CD8-positive, alpha-beta memory T cell (primary cell): ENCODE measurements around the gene ICOSLG. TPM values are rescaled to one million over a fixed set of nuclear protein-coding genes. Genes with fewer than 3 reads are reported as not detected.
A peak's percentile ranks its signal among the peaks of the same experiment; 100 is the strongest.
"Not testable (repeated sequence)": the region's sequence is repeated elsewhere in the genome, so short reads cannot be mapped to it uniquely, and the experiment has no call there.

Experiments
- CTCF ChIA-PET: fragments of 350-600 bp; sonication (Branson Sonifier 250); formaldehyde crosslinking; loops from one replicate; lab custom pipeline; 2021; ENCODE audit warnings: antibody characterized with exemption; lab: Charles Lee
- POLR2A ChIA-PET: fragments of 350-600 bp; sonication (Branson Sonifier 250); formaldehyde crosslinking; loops from one replicate; lab custom pipeline; 2021; ENCODE audit warnings: antibody characterized with exemption; lab: Charles Lee
- DNase-seq, 5 donors: peaks; one replicate each; pipeline versions ENCODE4 v3.0.0 to v3.0.0-alpha.2; 2020 to 2022; ENCODE audit warnings: mixed read lengths in 1 of 5
- H3K27ac ChIP-seq: one replicate; pipeline ENCODE4 v1.7.0; 2013; ENCODE audit warnings: low read depth, mild to moderate bottlenecking, low read length, moderate library complexity
- H3K27me3 ChIP-seq: 2 replicates; pipeline ENCODE4 v1.7.0; 2013; ENCODE audit warnings: low read length, mild to moderate bottlenecking; ENCODE audit not compliant: insufficient read depth, poor library complexity, severe bottlenecking
- H3K36me3 ChIP-seq: 2 replicates; pipeline ENCODE4 v1.7.0; 2013; ENCODE audit warnings: mild to moderate bottlenecking, low read length, moderate library complexity; ENCODE audit not compliant: insufficient read depth
- H3K4me1 ChIP-seq: 2 replicates; pipeline ENCODE4 v1.7.0; 2013; ENCODE audit warnings: mild to moderate bottlenecking, low read length, moderate library complexity; ENCODE audit not compliant: insufficient read depth
- H3K4me3 ChIP-seq: 2 replicates; pipeline ENCODE4 v1.7.0; 2013; ENCODE audit warnings: mild to moderate bottlenecking, low read length
- H3K9me3 ChIP-seq: 2 replicates; pipeline ENCODE4 v1.7.0; 2013; ENCODE audit warnings: mild to moderate bottlenecking, low read length
- H3K27ac Mint-ChIP-seq, 8 donors: one replicate each; pipeline ENCODE4 v1.8.0; 2020 to 2021; ENCODE audit warnings: mixed read lengths in 8 of 8, mild to moderate bottlenecking in 6 of 8, inconsistent platforms in 3 of 8, moderate library complexity in 3 of 8
- H3K27me3 Mint-ChIP-seq, 2 donors: one replicate each; pipeline ENCODE4 v1.8.0; 2020 to 2021; ENCODE audit warnings: mixed read lengths in 2 of 2, mild to moderate bottlenecking in 1 of 2, moderate library complexity in 1 of 2
- H3K36me3 Mint-ChIP-seq, 3 donors: one replicate each; pipeline ENCODE4 v1.8.0; 2020 to 2021; ENCODE audit warnings: mixed read lengths in 3 of 3, inconsistent platforms in 1 of 3, mild to moderate bottlenecking in 1 of 3
- H3K4me1 Mint-ChIP-seq, 3 donors: one replicate each; pipeline ENCODE4 v1.8.0; 2020 to 2021; ENCODE audit warnings: mixed read lengths in 3 of 3, inconsistent platforms in 1 of 3, mild to moderate bottlenecking in 1 of 3
- H3K4me3 Mint-ChIP-seq, 7 donors: one replicate each; pipeline ENCODE4 v1.8.0; 2020 to 2021; ENCODE audit warnings: mixed read lengths in 7 of 7, mild to moderate bottlenecking in 6 of 7, moderate library complexity in 4 of 7, inconsistent platforms in 2 of 7
- H3K9me3 Mint-ChIP-seq, 5 donors: one replicate each; pipeline ENCODE4 v1.8.0; 2020 to 2022; ENCODE audit warnings: mixed read lengths in 5 of 5, mild to moderate bottlenecking in 3 of 5, moderate library complexity in 2 of 5, inconsistent platforms in 1 of 5
- polyA plus RNA-seq: library from polyadenylated mRNA; unstranded; fragments of 300-500 nt; fragmentation: Illumina TruSeq; gene quantifications from one replicate; pipeline ENCODE4 v1.2.3, GENCODE V29; 2021
- total RNA-seq, 2 experiments: library from RNA; stranded (reverse); gene quantifications; one replicate each; pipeline ENCODE4 v1.2.3, GENCODE V29; 2021

Gene ICOSLG, protein sequence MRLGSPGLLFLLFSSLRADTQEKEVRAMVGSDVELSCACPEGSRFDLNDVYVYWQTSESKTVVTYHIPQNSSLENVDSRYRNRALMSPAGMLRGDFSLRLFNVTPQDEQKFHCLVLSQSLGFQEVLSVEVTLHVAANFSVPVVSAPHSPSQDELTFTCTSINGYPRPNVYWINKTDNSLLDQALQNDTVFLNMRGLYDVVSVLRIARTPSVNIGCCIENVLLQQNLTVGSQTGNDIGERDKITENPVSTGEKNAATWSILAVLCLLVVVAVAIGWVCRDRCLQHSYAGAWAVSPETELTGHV
- total RNA-seq (1 to 10 TPM; 1.3 to 1.6 TPM), polyA plus RNA-seq (2.3 TPM)

DNA sequence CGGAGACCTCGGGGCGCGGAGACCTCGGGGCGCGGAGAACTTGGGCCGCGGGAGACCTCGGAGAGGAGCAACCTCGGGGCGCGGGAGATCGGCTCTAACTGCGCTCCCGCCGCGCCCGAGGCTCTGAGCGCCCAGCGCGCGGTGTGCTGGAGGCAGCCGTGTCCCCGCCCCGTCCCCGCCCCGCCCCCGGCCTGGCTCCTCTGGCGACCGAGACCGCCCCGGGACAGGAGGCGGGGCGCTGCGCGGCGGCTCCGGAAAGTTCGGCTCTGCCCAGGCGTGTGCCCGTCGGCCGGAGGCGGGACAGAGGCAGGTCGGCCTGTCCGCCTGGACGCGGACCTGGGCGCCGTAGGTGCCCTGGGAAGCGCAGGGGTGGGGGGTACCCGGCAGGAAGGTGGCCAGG is at the start of gene ICOSLG:
ICOSLG (minus strand) TSS at position 102 of the 400 bp plus-strand sequence. CDS start 126 bp downstream, outside the sequence.
- H3K27me3 ChIP-seq, H3K36me3 ChIP-seq, DNase-seq, H3K27me3 Mint-ChIP-seq, H3K4me1 ChIP-seq, H3K36me3 Mint-ChIP-seq, H3K27ac ChIP-seq, H3K4me1 Mint-ChIP-seq, H3K9me3 ChIP-seq, POLR2A ChIA-PET, H3K9me3 Mint-ChIP-seq, H3K4me3 Mint-ChIP-seq, H3K4me3 ChIP-seq, H3K27ac Mint-ChIP-seq, CTCF ChIA-PET: not testable (repeated sequence)

DNA sequence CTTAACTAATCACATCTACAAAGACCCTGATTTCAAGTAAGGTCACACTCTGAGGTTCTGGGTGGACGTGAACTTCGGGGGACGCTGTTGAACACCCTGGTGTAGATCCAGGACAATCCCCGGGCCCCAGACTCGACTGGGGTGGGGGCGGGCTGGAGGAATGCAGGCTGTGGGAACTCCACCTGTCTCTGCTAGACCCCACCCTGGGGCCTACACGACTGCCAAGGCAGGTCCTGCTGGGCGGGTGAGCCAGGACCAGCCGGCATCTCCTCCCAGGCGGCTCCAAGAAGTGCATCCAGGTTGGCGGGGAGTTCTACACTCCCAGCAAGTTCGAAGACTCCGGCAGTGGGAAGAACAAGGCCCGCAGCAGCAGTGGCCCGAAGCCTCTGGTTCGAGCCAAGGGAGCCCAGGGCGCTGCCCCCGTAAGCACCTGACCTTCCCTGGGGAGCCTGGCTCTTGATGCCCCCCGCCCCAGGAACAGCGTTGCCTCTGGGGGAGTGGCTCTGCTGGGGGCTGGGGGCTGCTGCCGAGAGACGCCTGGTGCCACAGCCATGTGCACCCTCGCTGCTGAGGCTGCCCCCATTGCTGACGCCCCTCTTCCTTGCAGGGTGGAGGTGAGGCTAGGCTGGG is 48.8 kb upstream of the ICOSLG start:
- no peaks in the 10 kb centered on the region for H3K27me3 ChIP-seq
- no peaks in the 10 kb centered on the region for H3K36me3 ChIP-seq
- no peak overlapping the region for H3K27ac Mint-ChIP-seq
- H3K4me1 Mint-ChIP-seq, result peaks cover 0 to 12% (median 3%) of the 10 kb centered on the region in 3 donors
- no peaks in the 10 kb centered on the region for H3K9me3 Mint-ChIP-seq
- CTCF ChIA-PET, result no interaction called here
- H3K4me3 Mint-ChIP-seq, result no peak overlapping the region
- POLR2A ChIA-PET, result no interaction called here
- H3K4me3 ChIP-seq, result no peak overlapping the region
- peaks cover 5 to 6% of the 10 kb centered on the region in 2 donors for H3K27me3 Mint-ChIP-seq
- no peaks in the 10 kb centered on the region for H3K36me3 Mint-ChIP-seq
- H3K9me3 ChIP-seq, result no peaks in the 10 kb centered on the region
- DNase-seq, result peak in 1 of 5 donors; percentile 43
- peaks cover 8% of the 10 kb centered on the region for H3K4me1 ChIP-seq
- no peak overlapping the region for H3K27ac ChIP-seq

DNA sequence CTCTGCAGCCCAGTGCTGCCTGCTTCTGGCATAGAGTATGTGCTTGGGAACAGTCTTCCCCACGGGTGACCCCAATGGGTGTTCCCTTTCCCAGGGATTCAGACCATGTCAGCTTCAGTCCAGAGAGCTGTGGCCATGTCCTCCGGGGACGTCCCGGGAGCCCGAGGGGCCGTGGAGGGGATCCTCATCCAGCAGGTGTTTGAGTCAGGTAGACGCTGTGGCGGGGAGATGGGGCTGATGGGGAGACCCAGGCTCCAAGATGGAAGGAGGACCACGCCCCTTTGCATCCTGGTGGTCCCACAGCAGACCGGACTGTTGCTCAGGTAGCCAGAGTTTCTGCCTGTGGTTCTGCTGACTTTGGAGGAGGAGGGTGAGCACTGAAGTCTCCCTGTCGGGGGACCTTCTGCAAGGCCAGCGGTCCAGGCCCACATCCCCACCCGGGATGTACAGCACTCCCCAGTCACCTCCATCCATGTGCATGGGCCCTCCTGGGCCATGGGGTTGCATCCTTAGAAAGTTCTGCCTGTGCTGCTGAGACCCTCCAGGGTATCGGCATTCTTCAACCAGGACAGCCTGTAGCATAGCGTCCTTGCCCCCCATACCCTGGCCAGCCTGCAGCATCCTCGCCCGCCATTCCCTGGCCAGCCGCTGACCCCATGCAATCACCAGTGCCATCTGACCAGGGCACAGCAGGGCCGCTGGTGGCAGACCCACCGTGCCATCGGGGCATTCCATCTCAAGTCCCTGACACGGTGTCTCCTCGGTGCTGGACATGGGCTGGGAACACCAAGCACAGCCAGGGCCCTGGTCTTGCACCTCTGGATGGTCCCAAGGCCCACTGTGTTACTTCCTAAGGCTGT is 47.7 kb upstream of the ICOSLG start:
- H3K9me3 Mint-ChIP-seq, result no peaks in the 10 kb centered on the region
- ChIA-PET POLR2A (no interaction called here), CTCF (no interaction called here)
- peak overlapping the region in 1 of 7 donors; percentile 54 for H3K4me3 Mint-ChIP-seq
- no peaks in the 10 kb centered on the region for H3K36me3 Mint-ChIP-seq
- H3K27me3 ChIP-seq, result no peaks in the 10 kb centered on the region
- H3K4me1 Mint-ChIP-seq, result peaks cover 0 to 8% (median 3%) of the 10 kb centered on the region in 3 donors
- H3K27me3 Mint-ChIP-seq, result peaks cover 5 to 6% of the 10 kb centered on the region in 2 donors
- no peak for DNase-seq
- no peak overlapping the region for H3K27ac Mint-ChIP-seq
- no peaks in the 10 kb centered on the region for H3K9me3 ChIP-seq
- H3K36me3 ChIP-seq, result no peaks in the 10 kb centered on the region
- H3K27ac ChIP-seq, result no peak overlapping the region
- no peak overlapping the region for H3K4me3 ChIP-seq
- H3K4me1 ChIP-seq, result peaks cover 2% of the 10 kb centered on the region

DNA sequence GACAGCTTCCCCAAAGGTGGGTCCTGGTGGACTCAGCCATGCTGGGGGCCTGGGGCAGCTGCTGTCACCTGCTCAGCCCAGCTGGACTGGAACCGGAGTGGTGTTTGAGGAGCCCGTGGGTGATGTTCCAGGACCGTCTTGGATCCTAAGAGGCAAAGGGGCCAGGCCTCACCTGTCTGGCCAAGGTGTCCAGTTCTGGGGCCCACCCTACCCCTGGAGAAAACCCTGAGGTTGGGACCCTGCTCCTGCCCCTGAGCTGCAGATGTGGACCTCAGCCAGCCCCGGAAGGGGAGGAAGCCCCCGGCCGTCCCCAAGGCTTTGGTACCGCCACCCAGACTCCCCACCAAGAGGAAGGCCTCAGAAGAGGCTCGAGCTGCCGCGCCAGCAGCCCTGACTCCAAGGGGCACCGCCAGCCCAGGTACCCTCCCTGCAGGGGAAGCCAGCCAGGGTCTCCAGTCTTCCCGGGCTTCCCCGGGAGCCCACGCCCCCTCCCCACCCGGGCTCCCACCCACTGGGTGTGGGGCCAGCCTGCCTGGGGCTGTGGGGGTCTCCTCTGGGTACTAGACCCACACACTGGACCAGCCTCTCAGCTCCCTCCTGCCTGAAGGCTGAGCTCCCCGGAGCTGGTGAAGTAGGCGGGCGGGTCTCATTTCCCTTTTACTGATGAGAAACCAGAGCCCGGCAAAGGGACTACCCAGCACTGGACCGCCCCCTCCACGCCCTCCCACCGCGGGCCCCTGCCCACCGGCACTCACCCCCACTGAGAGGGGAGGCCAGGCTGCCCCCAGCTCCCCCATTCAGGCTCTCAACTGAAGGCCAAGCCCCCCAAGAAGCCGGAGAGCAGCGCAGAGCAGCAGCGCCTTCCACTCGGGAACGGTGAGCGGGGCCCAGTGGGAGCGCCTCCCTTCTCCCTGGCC is 46.2 kb upstream of the ICOSLG start:
- POLR2A ChIA-PET, result interaction anchor here (0.7 kb wide), 1 partner anchor 163 kb away, joined by 6 read pairs; no protein-coding TSS in a partner anchor
- H3K27me3 Mint-ChIP-seq, result peaks cover 5 to 6% of the 10 kb centered on the region in 2 donors
- H3K9me3 Mint-ChIP-seq, result no peaks in the 10 kb centered on the region
- Histone ChIP-seq H3K4me3 (no peak overlapping the region), H3K27ac (no peak overlapping the region), H3K9me3 (no peaks in the 10 kb centered on the region), H3K4me1 (no peaks in the 10 kb centered on the region), H3K36me3 (no peaks in the 10 kb centered on the region), H3K27me3 (no peaks in the 10 kb centered on the region)
- CTCF ChIA-PET, result interaction anchor here (0.9 to 1.4 kb wide), 2 partner anchors 9 to 10 kb away, joined by 3 read pairs; no protein-coding TSS in a partner anchor
- H3K4me3 Mint-ChIP-seq, result no peak overlapping the region
- no peaks in the 10 kb centered on the region for H3K36me3 Mint-ChIP-seq
- H3K4me1 Mint-ChIP-seq, result peaks cover 0 to 2% (median 0%) of the 10 kb centered on the region in 3 donors
- no peak overlapping the region for H3K27ac Mint-ChIP-seq
- DNase-seq, result no peak

DNA sequence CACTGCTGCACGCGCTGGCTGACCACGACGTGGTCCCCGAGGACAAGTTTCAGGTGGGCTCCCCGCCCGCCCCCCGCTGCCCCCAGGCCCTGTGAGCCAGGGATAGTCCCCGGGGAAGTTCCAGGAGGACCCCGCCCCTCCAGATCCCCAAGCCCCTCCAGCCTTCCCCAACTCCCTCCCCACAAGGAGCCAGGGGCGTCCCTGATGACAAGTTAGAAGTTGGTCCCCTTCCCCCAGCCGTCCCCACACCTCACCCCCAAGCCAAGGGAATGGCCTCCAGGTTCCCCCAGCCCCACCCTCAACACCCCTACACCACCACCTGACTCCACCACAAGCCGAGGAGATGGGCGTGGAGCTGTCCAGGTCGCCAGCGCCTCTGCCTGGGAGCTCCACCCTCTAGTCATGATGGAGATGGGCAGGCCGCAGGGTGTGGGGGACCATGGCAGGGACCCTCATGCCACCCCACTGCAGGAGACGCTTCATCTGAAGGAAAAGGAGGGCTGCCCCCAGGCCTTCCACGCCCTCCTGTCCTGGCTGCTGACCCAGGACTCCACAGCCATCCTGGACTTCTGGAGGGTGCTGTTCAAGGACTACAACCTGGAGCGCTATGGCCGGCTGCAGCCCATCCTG is 45.5 kb upstream of the ICOSLG start:
- CTCF ChIA-PET, result no interaction called here
- Histone ChIP-seq H3K36me3 (no peaks in the 10 kb centered on the region), H3K27ac (no peak overlapping the region), H3K9me3 (no peaks in the 10 kb centered on the region), H3K4me3 (no peak overlapping the region), H3K4me1 (no peaks in the 10 kb centered on the region), H3K27me3 (no peaks in the 10 kb centered on the region)
- Mint-ChIP-seq H3K4me3 (no peak overlapping the region), H3K4me1 (peaks cover 0 to 2% (median 0%) of the 10 kb centered on the region in 3 donors), H3K27ac (no peak overlapping the region), H3K36me3 (no peaks in the 10 kb centered on the region), H3K9me3 (no peaks in the 10 kb centered on the region), H3K27me3 (peaks cover 5 to 6% of the 10 kb centered on the region in 2 donors)
- POLR2A ChIA-PET, result interaction anchor here (0.7 kb wide), 1 partner anchor 164 kb away, joined by 6 read pairs; no protein-coding TSS in a partner anchor
- DNase-seq, result no peak

DNA sequence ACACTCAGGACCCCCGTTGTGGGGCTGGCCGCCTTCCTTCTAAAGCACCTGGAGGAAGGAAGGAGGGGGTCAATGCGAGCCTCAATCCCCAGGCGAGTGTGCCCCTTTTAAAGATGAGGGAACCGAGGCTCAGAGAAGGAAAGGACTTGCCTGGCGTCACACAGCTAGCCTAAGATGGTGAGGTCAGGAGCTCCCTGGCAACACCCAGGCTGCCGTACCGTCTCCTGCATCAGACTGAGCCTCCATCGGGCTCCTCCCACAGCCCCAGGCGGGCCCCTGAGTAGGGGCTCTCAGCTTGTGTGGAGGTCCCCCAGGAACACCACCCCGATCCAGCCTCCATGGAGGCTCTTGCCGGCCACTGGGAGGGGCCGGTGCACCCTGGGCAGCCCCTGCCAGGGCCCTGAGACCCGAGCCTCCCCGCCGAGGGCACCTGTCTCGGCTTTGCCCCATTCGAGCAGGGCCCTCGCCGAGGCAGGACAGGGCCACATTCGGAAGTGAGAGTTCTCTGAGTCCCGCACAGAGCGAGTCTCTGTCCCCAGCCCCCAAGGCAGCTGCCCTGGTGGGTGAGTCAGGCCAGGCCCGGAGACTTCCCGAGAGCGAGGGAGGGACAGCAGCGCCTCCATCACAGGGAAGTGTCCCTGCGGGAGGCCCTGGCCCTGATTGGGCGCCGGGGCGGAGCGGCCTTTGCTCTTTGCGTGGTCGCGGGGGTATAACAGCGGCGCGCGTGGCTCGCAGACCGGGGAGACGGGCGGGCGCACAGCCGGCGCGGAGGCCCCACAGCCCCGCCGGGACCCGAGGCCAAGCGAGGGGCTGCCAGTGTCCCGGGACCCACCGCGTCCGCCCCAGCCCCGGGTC is 44.6 kb upstream of the ICOSLG start, which contains the start of gene AIRE:
AIRE (plus strand) TSS at position 739 of the 855 bp plus-strand sequence. CDS start 131 bp downstream, outside the sequence.
- no peak for DNase-seq
- ChIA-PET CTCF (no interaction called here), POLR2A (no interaction called here)
- H3K36me3 ChIP-seq, result no peaks in the 10 kb centered on the region
- H3K4me1 ChIP-seq, result no peaks in the 10 kb centered on the region
- no peak within 1 kb of the TSS for H3K4me3 Mint-ChIP-seq
- H3K27ac Mint-ChIP-seq, result no peak within 1 kb of the TSS
- H3K27me3 Mint-ChIP-seq, result peaks cover 5 to 6% of the 10 kb centered on the region in 2 donors
- H3K27me3 ChIP-seq, result no peaks in the 10 kb centered on the region
- peaks cover 0 to under 1% (median 0%) of the 10 kb centered on the region in 3 donors for H3K4me1 Mint-ChIP-seq
- no peaks in the 10 kb centered on the region for H3K9me3 ChIP-seq
- H3K4me3 ChIP-seq, result no peak within 1 kb of the TSS
- no peak within 1 kb of the TSS for H3K27ac ChIP-seq
- no peaks in the 10 kb centered on the region for H3K36me3 Mint-ChIP-seq
- H3K9me3 Mint-ChIP-seq, result no peaks in the 10 kb centered on the region
